Loucy (cell line): ENCODE results near the gene ADAM11.

Experiments
- CTCF ChIP-seq: fragments of 200-600 bp; sonication (generic); conservative IDR thresholded peaks from 2 replicates; pipeline ENCODE4 v1.5.1; 2014; ENCODE audit warnings: mild to moderate bottlenecking, antibody characterized with exemption, low read length
- EZH2phosphoT487 ChIP-seq: fragments of 200-600 bp; IDR thresholded peaks from 2 replicates; pipeline ENCODE4 v1.6.1; 2018; ENCODE audit warnings: antibody characterized with exemption, mild to moderate bottlenecking, moderate library complexity, borderline replicate concordance

- 0 out of 2 replicates have a peak, but pooled peaks have one; percentile 0 for TF ChIP-seq CTCF
- no peak for TF ChIP-seq EZH2phosphoT487
Observed at GRCh38 chr17:44775136-44775837, 16.5 kb downstream of the ADAM11 start.
